ENCODE data around the gene LDLRAD2. TPM values are rescaled to one million over a fixed set of nuclear protein-coding genes. Genes with fewer than 3 reads are reported as not detected.

Gene LDLRAD2
- polyA plus RNA-seq, 1 donor from 2014 or later, result 0.69 TPM

DNA sequence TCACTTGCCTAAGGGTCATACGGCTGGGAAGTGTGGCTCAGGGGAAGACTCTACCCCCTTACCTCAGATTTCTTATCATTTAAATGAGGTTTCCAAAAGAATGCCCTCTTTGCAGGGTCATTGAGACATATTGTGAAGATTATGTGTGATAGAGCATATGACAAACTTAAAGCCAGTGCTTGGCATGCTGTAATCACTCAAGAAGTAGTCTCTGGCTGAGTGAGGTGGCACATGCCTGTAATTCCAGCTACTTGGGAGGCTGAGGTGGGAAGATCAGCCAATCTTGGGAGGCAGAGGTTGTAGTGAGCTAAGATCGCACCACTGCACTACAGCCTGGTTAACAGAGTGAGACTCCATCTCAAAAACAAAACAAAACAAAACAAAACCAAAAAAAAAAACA lies 7.5 kb upstream of the LDLRAD2 start:
- no peaks in the 10 kb centered on the region for H3K9me3 Mint-ChIP-seq
- peaks cover 3% of the 10 kb centered on the region for H3K27me3 Mint-ChIP-seq
- no peak overlapping the region for H3K27ac Mint-ChIP-seq
- H3K36me3 Mint-ChIP-seq, result no peaks in the 10 kb centered on the region
- no peak overlapping the region for H3K4me3 Mint-ChIP-seq
- peaks cover 0 to 2% (median 2%) of the 10 kb centered on the region in 3 donors for H3K4me1 Mint-ChIP-seq

DNA sequence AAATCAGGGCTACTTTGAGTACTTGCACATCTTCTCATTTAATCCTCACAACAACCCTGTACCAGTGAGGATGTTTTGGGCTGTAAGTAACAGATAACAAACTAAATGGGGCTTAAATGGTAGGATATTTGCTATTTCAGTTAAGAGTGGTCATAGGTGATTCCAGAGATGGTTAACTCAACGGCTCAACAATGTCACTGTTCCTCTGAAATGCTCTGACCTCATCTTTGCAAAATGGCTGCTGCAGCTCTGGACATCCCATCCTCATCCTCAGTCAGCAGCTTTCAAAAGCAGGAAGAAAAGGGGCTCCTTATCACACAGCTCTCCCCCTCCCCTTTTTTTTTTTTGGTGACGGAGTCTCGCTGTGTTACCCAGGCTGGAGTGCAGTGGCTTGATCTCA lies 1.5 kb downstream of the LDLRAD2 start:
- H3K4me3 Mint-ChIP-seq, result peak overlapping the region in 2 of 4 donors; percentile 22 to 57

DNA sequence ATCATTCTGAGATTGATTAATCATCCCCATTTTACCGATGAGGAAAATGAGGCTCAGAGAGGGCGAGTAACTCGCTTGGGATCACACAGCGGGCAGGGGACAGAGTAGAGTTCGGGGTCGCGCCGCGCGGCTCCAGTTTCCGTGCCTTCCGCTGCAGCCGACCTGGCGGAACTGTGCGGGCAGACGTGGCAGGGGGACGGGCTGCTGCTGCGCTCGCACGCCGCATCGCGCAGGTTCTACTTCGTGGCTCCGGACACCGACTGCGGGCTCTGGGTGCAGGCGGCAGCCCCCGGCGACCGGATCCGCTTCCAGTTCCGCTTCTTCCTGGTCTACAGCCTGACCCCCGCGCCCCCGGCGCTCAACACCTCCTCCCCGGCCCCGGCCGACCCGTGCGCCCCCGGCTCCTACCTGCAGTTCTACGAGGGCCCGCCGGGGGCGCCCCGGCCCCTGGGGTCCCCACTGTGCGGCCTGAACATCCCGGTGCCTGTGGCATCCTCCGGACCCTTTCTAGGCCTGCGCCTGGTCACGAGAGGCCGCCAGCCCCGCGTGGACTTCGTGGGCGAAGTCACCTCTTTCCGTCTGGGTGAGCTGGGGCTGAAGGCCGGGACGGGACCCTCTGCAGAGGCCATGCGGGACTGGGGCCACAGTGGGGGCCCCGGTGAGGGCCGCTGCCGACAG lies 2.3 kb downstream of the LDLRAD2 start:
- H3K36me3 Mint-ChIP-seq, result peaks cover 2% of the 10 kb centered on the region
- H3K27me3 Mint-ChIP-seq, result peaks cover 4% of the 10 kb centered on the region
- peaks cover 6 to 11% (median 9%) of the 10 kb centered on the region in 3 donors for H3K4me1 Mint-ChIP-seq
- no peaks in the 10 kb centered on the region for H3K9me3 Mint-ChIP-seq
- no peak overlapping the region for H3K27ac Mint-ChIP-seq
- H3K4me3 Mint-ChIP-seq, result peak overlapping the region; percentile 21 to 79 (median 72)

More for the DNA sequence above, 1.5 kb downstream of the LDLRAD2 start:
- peaks cover 7% of the 10 kb centered on the region for H3K27me3 Mint-ChIP-seq
- H3K4me1 Mint-ChIP-seq, result peaks cover 5 to 11% (median 6%) of the 10 kb centered on the region in 3 donors
- no peaks in the 10 kb centered on the region for H3K9me3 Mint-ChIP-seq
- H3K36me3 Mint-ChIP-seq, result peaks cover 1% of the 10 kb centered on the region
- H3K27ac Mint-ChIP-seq, result no peak overlapping the region

DNA sequence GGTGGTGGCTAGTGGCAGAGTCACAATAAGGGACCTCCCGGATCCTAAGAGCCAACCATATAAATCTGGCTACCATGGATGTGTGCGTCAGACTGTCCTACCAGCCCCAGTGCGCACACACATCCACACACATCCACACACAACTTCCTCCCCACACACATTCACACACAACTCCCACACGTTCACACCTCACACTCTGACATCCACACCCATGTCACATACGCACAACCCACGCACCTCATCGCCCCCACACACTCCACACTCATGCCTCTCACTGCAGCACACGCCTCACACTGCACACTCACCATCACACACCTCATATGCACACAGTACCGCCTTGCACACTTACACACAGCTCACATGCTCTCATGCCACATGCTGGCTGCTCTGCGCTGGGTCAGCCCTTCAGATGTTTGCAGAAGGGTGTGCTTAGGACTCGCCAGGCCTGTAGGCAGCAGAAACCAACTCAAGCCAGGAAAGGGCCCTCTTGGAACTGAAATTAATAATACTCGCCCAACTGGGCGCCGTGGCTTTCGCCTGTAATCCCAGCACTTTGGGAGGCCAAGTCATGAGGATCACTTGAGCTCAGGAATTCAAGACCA lies 3.0 kb downstream of the LDLRAD2 start:
- Mint-ChIP-seq H3K4me3 (peak overlapping the region in 3 of 4 donors; percentile 54 to 79 (median 65)), H3K27me3 (peaks cover 4% of the 10 kb centered on the region), H3K36me3 (peaks cover 2% of the 10 kb centered on the region), H3K4me1 (peaks cover 6 to 11% (median 9%) of the 10 kb centered on the region in 3 donors), H3K27ac (peak overlapping the region in 2 of 3 donors; percentile 33 to 36), H3K9me3 (no peaks in the 10 kb centered on the region)

DNA sequence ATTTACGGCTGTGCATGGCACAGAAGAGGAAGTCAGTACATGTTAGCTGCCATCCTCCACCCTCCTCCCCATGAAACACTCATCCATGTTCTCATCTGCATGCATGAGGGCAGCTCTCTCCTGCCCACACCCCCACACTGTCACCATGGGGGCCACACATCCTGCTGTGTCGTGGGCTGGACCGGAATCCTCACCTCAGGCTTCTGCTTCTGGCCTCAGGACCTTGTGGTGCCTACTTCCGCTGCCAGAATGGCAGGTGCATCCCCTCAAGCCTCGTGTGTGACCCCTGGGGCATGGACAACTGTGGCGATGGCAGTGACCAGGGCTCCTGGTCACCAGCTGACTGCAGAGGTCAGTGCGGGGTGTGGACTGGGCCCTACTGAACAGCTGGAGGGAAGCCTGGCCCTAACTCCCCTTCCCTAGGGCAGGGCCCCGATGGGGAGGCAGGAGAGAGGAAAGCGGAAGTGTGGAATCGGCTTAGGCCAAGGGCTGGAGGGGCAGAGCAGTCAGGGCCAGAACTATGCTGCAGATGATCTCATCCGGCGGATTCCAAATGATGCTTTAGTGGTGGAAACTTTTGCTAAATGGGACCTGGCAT lies 3.8 kb downstream of the LDLRAD2 start:
- Mint-ChIP-seq H3K9me3 (no peaks in the 10 kb centered on the region), H3K36me3 (peaks cover 2% of the 10 kb centered on the region), H3K4me3 (peak overlapping the region in 1 of 4 donors; percentile 82), H3K4me1 (peaks cover 6 to 12% (median 11%) of the 10 kb centered on the region in 3 donors), H3K27ac (peak overlapping the region in 2 of 3 donors; percentile 60 to 90), H3K27me3 (peaks cover 4% of the 10 kb centered on the region)

DNA sequence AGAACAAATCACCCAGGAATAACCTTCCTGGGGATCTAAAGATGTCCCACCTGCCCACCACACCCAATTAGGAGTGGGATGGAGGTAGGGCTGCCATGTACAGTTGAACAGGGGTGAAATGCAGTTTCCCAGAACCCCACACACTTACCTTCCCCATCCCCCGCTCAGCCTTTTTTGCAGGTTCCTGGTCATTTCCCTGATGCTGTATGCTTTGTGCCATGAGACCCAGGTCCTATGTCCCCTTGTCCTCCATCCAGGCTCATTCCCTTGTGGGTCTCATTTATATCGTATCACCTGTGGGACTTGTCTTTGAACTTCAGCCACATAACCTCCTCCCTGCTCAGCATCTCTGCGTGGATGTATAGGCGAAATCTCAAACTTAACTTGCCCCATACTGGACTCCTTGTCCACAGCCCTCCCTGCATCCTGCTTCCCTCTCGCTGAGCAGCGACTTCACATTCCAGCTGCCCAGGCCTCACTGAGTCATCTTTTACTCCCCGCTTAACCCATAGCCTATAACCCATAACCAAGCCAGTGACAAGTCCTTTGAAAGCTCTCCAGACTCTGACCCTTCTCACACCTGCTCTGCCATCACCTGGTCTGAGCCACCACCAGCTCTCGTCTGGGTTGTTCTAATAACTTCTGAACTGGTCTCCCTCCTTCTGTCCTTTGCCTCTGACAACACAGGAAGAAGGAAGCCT lies 4.7 kb downstream of the LDLRAD2 start:
- peak overlapping the region in 1 of 4 donors; percentile 59 for H3K4me3 Mint-ChIP-seq
- peaks cover 2% of the 10 kb centered on the region for H3K36me3 Mint-ChIP-seq
- H3K27me3 Mint-ChIP-seq, result peaks cover 4% of the 10 kb centered on the region
- peaks cover 6 to 12% (median 11%) of the 10 kb centered on the region in 3 donors for H3K4me1 Mint-ChIP-seq
- H3K9me3 Mint-ChIP-seq, result no peaks in the 10 kb centered on the region
- peak overlapping the region in 1 of 3 donors; percentile 81 for H3K27ac Mint-ChIP-seq

DNA sequence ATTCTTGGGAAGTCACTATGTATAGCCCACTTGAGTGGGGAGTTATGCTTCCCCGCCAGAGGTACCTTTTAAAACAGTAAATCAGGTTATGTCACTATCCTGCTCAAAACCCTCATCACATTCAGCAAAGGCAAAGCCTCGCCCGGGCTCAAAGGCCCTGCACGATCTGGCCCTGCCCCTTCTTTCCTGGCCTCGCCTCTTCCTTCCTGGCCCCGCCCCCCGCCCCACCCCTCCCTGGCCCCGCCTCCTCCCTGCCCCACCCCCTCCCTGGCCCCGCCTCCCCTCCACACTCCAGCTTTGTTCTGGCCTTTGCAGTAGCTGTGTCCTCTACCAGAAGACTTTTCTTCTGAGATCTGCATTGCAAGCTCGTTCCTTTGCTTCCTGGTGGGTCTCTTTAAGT lies 6.6 kb downstream of the LDLRAD2 start:
- Mint-ChIP-seq H3K27me3 (peaks cover 3% of the 10 kb centered on the region), H3K27ac (peak overlapping the region in 1 of 3 donors; percentile 20), H3K4me3 (no peak overlapping the region), H3K4me1 (peaks cover 5 to 11% (median 8%) of the 10 kb centered on the region in 3 donors), H3K9me3 (no peaks in the 10 kb centered on the region), H3K36me3 (peaks cover 2% of the 10 kb centered on the region)

DNA sequence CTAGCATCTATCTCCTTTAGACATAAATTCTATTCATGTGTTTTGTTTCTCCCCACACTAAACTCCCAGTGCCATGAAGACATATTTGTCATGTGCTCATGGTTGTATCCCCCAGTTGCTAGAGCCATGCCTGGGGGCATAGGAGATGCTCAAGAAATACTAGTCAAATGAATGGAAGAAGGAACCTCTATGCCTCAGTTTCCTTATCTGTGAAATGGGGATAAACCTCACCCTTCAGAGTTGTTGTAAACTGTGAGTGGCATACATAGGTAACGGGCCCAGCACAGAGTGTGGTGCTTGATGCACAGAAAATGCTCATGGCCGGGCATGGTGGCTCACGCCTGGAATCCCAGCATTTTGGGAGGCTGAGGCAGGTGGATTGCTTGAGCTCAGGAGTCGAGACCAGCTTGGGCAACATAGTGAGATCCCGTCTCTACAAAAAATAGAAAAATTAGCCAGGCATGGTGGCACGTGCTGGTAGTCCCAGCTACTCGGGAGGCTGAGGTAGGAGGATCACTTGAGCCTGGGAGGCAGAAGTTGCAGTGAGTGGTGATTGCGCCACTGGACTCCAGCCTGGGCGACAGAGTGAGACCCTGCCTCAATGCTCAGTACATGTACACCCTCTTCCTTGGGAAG lies 8.7 kb downstream of the LDLRAD2 start:
- H3K4me3 Mint-ChIP-seq, result no peak overlapping the region
- H3K9me3 Mint-ChIP-seq, result no peaks in the 10 kb centered on the region
- H3K4me1 Mint-ChIP-seq, result peaks cover 2 to 8% (median 6%) of the 10 kb centered on the region in 3 donors
- H3K36me3 Mint-ChIP-seq, result peaks cover 2% of the 10 kb centered on the region
- peaks cover 2% of the 10 kb centered on the region for H3K27me3 Mint-ChIP-seq
- H3K27ac Mint-ChIP-seq, result no peak overlapping the region

DNA sequence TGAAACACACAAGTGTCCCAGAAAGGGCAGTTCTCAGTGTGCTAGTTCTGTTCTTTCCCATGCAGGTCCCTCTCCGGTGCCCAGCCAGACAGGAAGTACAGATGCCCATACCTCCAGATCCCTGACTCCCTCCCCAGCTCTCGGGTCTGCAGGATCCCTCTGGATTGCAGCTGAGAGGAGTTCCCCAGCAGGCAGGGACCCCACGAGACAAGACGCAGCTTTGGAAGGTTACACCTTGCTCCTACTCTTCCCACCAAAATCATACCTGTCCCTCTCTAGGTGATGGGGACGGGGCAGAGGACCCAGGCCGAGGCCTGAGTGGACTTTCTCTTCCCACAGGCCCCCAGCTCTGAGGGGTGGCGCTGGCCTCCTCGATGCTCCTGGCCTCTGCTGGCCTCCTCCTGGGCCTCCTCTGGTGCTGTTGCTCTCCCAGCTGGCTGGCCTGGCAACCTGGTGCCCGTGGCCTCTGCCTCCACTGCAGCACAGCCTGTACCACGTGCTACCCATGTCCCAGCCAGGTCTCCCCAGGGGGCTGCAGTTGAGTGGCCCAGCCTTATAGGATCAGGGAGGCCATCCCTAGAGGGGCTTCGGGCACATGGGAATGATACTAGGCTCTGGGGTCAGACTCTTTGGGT lies 9.4 kb downstream of the LDLRAD2 start:
- Mint-ChIP-seq H3K27me3 (peaks cover 2% of the 10 kb centered on the region), H3K4me1 (peaks cover 2 to 8% (median 4%) of the 10 kb centered on the region in 3 donors), H3K9me3 (no peaks in the 10 kb centered on the region), H3K4me3 (no peak overlapping the region), H3K27ac (no peak overlapping the region), H3K36me3 (peaks cover 2% of the 10 kb centered on the region)

DNA sequence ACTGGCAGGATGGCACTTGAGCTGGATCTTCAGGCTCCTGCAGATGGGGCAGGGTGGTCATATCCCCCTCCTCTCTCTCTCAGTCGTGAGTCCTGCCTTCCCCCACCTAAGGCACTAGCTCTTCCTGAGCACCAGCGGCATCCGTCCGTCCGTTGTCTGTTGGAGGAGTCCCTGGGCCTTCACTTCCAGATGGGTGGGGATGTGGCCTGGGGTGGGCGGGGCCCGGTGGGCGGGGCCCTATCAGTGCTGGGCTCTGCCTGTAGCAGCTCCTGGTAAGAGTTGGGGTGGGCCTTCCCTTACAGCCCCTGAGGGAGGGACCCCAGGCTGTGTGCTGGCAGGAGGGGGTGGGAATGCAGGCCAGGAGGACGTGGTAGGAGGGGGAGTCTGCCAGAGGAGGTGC lies 10.3 kb downstream of the LDLRAD2 start:
- peaks cover 0 to 8% (median 2%) of the 10 kb centered on the region in 3 donors for H3K4me1 Mint-ChIP-seq
- H3K27me3 Mint-ChIP-seq, result peaks cover 2% of the 10 kb centered on the region

DNA sequence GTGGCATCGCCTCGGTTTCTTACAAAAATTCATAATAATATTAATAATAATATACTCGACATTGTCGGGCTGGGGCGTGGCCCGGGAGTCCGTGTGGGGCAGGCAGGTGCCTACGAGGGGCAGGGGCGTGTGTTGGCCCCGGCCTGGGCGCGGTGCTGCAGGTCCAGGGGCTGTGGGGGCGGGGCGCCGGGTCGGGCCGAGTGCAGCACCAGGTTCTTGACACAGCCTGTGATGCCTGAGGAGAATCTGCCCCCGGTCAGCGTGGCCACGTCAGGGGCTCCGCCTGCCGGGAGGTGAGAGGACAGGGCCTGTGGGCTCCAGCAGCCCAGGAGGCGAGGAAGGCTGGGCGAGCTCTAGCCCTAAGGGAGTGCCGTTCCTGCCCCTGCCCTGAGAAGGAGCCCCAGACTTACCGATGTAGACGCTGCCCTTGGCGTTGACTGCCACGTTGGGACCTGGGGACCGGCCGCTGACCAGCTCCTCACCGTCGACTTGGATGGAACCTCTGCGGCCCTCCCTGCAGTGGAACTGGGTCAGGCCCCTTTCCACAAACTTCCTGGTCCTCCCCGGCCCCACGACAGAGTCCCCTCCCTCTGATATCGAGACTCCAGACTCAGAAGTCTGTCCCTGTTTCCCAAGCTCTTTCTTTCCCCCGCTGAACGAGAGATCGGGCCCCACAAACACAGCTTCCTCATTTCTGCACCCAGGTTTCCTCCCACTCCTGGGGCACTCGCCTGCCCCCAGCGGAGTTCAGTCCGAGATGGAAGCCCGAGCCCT lies 11.3 kb downstream of the LDLRAD2 start:
- Mint-ChIP-seq H3K4me1 (peaks cover 0 to 7% (median 2%) of the 10 kb centered on the region in 3 donors), H3K36me3 (peaks cover 2% of the 10 kb centered on the region), H3K27me3 (peaks cover 2% of the 10 kb centered on the region), H3K4me3 (no peak overlapping the region), H3K9me3 (no peaks in the 10 kb centered on the region), H3K27ac (no peak overlapping the region)

More for the DNA sequence above, 10.3 kb downstream of the LDLRAD2 start:
- no peak overlapping the region for H3K4me3 Mint-ChIP-seq
- H3K36me3 Mint-ChIP-seq, result peaks cover 2% of the 10 kb centered on the region
- no peaks in the 10 kb centered on the region for H3K9me3 Mint-ChIP-seq
- H3K27ac Mint-ChIP-seq, result no peak overlapping the region

DNA sequence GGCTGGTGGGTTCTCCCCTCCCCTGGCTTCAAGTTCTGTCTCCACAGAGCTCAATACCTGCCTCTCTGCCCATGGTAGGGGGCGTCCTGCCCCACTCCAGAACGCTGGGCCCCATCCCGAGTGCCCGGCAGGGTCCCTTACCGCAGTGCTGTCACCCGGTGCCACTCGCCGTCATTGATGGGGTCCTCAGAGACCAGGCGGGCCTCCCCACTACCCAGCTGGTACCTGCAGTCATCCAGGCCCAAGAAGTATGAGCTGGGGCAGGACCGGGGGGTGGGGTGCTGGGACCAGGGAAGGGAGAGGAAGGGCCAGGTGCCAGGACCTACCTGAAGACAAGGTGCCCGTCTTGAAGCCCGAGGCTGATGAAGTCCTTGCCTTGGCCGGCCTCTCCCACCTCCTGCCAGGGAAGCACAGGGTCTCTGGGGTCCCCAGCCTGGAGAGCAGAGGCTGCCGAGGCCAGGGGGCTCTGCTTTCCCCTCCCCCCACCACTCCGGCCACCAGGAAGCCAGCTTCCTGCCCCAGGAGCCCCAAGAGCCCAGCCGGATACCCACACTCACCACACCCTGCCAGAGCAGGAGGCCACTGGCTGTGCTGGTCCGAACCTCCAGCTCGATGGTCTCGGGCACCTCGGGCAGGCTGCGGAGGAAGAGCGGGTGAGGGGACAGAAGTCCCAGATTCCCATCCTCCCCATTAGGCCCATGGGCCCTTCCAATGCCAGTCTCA lies 12.1 kb downstream of the LDLRAD2 start:
- H3K27ac Mint-ChIP-seq, result no peak overlapping the region
- peaks cover 2% of the 10 kb centered on the region for H3K27me3 Mint-ChIP-seq
- H3K9me3 Mint-ChIP-seq, result no peaks in the 10 kb centered on the region
- H3K4me1 Mint-ChIP-seq, result peaks cover 0 to 3% (median 0%) of the 10 kb centered on the region in 3 donors
- no peaks in the 10 kb centered on the region for H3K36me3 Mint-ChIP-seq
- H3K4me3 Mint-ChIP-seq, result no peak overlapping the region

DNA sequence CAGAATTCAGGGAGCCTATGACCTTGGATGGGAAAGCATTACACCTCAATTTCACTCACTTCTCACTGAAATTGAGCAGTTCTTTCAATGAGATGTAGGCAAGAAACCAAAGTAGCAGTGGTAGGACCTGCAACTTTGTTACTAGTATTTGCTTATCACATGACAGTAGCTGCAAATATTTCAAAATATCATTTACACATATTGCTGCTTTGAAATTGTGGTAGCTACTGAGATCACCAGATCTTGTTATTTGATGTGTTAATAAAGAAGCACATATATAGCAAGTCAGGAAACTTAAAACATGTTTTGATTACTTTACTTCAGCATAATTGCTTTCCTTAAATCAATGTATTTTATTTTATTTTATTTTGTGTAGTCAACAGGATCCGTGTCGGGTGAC lies 12.9 kb downstream of the LDLRAD2 start:
- Mint-ChIP-seq H3K4me1 (peaks cover 0 to 3% (median 0%) of the 10 kb centered on the region in 3 donors), H3K27me3 (peaks cover 2% of the 10 kb centered on the region), H3K4me3 (no peak overlapping the region), H3K27ac (no peak overlapping the region), H3K9me3 (no peaks in the 10 kb centered on the region), H3K36me3 (no peaks in the 10 kb centered on the region)
